Measurements from ENCODE around the gene MTX1.

MTX1 gene

GRCh38 chr1:155174324-155175280 is 33.9 kb upstream of the MTX1 start:
- peak; percentile 21 for DNase-seq

GRCh38 chr1:155175281-155175926 is 33.1 kb upstream of the MTX1 start:
- DNase-seq, result no peak

GRCh38 chr1:155175927-155176371 is 32.5 kb upstream of the MTX1 start:
- no peak for DNase-seq

GRCh38 chr1:155176544-155177071 is 31.9 kb upstream of the MTX1 start:
- peak; percentile 85 for DNase-seq

GRCh38 chr1:155177192-155177917 is 31.1 kb upstream of the MTX1 start:
- DNase-seq, result no peak

- DNase-seq, result no peak
These were observed 30.6 kb upstream of the MTX1 start for GRCh38 chr1:155177918-155178281.

GRCh38 chr1:155178441-155179111 is 29.9 kb upstream of the MTX1 start:
- DNase-seq, result no peak

- no peak for DNase-seq
These were observed 29.1 kb upstream of the MTX1 start for GRCh38 chr1:155179112-155180031.

- no peak for DNase-seq
These were observed 27.0 kb upstream of the MTX1 start for GRCh38 chr1:155181371-155182051.

- DNase-seq, result no peak
These were observed 26.4 kb upstream of the MTX1 start for GRCh38 chr1:155182052-155182550.

GRCh38 chr1:155183775-155184221 is 24.7 kb upstream of the MTX1 start:
- DNase-seq, result no peak

GRCh38 chr1:155184351-155184811 is 24.1 kb upstream of the MTX1 start:
- DNase-seq, result no peak

- DNase-seq, result no peak
These were observed 23.4 kb upstream of the MTX1 start for GRCh38 chr1:155184835-155185782.

GRCh38 chr1:155185783-155186066 is 22.8 kb upstream of the MTX1 start:
- DNase-seq, result no peak

- DNase-seq, result no peak
These were observed 22.3 kb upstream of the MTX1 start for GRCh38 chr1:155186067-155186793.

- DNase-seq, result no peak
These were observed 21.6 kb upstream of the MTX1 start for GRCh38 chr1:155186794-155187455.

- DNase-seq, result no peak
These were observed 21.0 kb upstream of the MTX1 start for GRCh38 chr1:155187456-155187891.

- no peak for DNase-seq
These were observed 20.2 kb upstream of the MTX1 start for GRCh38 chr1:155188268-155188667.
